ENCODE results near the gene BCL6. TPM values are rescaled to one million over a fixed set of nuclear protein-coding genes. Genes with fewer than 3 reads are reported as not detected.
A peak's percentile ranks its signal among the peaks of the same experiment; 100 is the strongest.

The BCL6 gene
- total RNA-seq, 1 donor = 19.7 TPM

DNA sequence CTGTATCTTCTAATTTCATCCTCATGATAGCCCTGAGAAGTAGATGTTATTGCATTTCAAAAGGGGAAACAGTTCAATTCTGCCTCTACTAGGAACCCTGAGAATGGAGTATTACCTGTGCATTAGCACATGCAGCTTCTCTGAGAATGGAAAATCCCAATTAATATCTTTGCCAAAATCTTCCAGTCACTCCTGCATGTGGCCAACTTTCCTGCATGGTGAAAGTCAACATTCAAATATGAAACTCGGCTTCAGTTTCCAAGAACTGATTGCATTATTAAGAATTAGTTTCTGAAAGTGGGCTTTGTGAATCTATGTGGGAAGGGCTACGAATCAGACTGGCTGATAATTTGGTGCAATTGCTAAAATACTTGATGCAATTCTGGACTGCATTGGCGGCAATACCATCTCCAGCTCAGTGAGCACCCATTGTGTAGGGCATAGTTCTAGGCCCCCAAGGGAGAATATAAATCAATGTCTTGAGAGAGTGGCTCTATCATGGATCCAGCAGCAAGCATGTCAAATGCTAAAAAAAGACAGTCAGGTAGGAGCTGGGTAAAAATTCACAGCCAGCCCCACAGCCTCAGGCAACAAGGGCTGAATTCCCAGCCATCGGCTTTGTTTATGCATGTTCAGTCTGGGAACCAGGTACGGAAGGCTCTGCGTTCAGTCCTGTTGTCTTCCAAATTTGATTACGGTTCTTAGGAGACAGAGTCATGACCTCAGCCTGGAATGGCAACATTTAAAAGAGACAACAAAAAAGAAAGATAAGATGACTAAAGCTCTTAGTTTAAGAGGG is 18.8 kb upstream of the BCL6 start:
- DNase-seq (ENCODE audit: low read depth in 2 of 3, low spot score in 2 of 3) = no peak

DNA sequence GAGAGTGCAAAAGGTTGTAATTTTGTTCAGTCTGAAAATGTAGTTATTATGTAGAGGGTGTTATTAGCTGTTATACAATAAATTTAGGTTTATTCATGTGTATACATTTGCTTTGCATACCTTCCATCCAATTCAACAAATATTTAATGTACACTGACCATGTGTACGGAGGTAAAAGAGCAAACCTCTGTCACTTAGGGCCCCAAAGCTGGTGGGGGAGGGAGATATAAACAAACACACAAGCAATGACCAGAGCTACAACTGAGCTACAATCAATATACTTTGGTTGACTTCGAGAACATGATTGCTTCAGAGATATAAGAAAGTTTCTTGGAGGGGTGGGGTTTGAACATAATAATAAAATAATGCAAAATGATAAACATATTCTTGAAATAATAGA is 17.5 kb upstream of the BCL6 start:
- no peak for DNase-seq (ENCODE audit: low read depth in 2 of 3, low spot score in 2 of 3)

DNA sequence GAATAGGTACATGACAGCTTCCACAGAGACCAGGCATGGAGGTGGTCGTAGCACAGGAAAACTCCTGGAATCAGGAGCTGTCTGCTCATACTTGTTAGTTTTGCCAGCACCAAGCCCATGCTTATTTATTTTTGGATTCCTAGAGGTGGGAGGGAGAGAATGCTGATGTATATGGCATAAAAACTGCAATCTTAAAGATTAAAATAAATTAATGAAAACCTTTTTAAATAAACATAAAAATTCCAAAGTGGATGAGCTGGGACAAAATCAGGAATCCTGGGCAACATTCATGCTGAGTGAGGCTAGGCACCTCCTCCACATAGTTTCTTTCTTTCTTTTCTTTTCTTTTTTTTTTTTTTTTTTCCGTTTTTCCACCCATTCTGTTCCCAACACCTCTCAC is 14.3 kb upstream of the BCL6 start:
- DNase-seq (ENCODE audit: low read depth in 2 of 3, low spot score in 2 of 3) = no peak

DNA sequence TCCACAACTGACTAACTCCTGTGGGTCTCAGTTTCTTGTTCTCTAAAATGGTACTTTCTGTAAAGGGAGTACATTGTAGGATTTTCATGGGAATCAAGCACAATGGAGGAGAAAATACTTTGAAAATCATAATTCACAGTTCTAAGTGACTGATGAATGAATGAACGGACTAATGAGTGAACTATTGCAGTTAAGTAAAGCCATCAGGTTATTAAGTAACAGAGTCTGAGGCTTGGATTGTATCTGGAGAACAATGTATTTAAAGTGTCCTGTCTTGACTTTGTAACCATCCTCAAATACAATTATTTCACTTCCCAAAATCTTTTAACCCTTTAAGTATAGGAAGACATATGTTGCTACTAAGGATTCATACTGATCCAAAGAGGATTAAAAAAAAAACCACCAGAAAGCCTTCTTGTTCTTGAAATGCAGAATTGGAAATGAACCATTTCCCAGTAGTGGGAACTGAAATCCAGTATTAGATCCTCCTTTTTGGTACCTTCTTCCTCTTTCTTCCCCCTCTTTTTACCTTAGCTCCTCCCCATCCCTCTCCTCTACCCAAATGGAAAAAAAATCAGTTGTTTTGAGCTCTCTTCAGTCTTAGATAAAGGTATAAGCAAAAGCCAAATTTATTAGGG is 13.2 kb upstream of the BCL6 start:
- DNase-seq (ENCODE audit: low read depth in 2 of 3, low spot score in 2 of 3) = no peak

DNA sequence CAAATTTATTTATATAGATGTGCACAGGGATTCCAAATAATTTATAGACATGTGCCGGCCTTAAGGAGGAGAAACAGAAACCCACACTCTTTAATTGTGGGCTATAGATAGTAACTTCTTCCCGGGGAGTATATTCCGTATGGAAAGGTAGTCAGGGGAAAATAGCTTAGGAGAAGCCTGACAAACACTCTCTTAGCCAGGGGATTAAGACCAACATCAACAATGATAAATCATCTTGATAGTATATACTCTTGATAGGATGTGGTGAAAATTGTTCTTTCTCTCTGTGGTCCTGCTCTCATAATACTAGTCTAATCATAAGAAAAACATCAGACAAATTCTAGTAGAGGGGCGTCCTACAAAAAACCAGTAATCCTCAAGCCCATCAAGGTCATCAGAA is 8.2 kb upstream of the BCL6 start:
- DNase-seq (ENCODE audit: low read depth in 2 of 3, low spot score in 2 of 3) = no peak

DNA sequence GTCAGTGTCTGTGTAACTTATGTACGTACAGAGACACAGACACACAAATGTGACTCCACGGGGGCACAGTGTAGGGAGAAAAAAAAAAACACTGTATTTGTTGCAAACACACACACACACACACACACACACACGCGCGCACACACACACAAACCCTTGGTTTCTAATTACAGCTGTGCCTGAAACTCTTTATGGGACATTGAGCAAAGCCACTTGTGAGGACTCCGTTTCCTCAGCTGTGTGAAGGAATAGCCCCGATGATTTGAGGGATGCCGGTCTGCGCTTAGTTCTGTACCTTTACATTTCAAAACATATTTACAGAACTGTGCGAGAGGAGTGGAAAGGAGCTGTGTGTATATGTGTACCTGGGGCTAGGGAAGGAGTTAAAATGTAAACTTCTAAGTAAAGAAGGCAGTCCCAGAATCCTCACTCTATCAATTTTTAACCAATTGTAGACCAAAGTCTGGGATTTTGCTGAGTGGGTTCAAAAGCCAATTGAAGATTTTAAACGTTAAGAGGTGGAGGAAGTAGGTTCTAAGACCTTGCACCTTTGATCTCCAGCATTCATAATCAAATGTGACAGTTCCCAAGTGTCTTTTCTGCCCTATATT is 5.3 kb upstream of the BCL6 start:
- no peak for DNase-seq (ENCODE audit: low read depth in 2 of 3, low spot score in 2 of 3)

DNA sequence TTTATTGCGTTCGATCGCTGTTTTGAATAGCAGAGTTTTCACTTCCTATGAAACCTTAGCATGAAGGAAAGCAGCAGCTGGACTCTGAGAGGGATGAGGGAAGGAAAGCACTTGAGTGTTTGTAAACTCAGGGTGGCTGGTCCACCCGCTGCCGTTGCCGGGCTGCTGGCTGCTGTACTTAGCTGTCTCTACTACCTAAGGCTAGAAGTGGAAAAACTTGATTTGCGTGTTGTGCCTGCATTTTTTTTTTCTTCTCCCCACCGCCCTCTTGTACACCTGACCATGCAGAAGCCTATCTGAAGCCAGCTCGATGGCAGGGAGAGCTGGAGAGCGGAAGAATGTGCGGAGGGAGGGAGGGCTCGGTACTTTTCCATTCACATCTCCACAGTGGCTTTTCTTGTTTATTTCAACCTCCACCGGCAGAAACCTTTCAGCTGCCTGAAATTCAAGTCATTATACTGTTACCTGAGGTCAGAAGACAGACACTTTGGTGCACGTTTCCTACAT is 4.8 kb upstream of the BCL6 start:
- no peak for DNase-seq (ENCODE audit: low read depth in 2 of 3, low spot score in 2 of 3)

DNA sequence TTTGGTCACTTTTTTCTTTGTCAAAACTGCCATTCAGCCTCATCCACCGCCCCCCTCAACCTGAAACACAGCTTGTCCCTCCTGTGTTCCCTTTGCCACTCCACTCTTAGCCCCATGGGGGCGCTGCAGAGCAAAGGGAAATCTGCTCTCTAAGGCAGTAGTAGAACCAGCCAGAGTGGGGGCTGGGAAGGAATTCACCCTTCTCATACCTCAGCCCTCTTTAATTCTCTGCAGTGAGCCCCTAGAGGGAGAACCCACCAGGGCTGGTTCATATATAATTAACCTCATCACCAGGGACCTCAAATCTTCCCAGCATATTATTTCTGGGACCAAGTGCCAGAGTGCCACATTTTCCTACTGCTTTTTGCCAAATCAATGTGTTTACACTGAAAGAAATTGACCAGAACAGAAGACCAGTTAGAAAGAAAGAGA is 2.8 kb upstream of the BCL6 start:
- peak; percentile 70 to 97 (median 88) for DNase-seq (ENCODE audit: low read depth in 2 of 3, low spot score in 2 of 3)

DNA sequence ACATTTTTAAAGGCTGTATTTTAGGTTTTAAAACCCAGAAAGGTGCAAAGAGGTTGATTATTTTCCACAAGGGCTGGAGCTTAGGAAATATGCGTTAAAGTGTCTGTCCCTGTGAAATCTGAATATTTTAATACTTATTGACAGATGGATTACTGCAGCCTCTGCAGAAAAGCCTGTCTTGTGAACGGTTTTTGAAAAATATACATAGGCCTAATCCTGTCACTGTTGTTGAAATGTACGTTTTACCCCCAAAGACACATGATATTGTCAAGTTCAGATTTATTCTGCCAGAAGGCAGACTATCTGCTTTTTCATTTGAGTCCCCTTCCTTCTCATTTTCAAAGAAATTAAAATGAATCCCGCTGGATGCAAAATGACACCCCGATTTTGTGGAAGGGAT is 2.2 kb upstream of the BCL6 start:
- DNase-seq (ENCODE audit: low read depth in 2 of 3, low spot score in 2 of 3) = no peak

DNA sequence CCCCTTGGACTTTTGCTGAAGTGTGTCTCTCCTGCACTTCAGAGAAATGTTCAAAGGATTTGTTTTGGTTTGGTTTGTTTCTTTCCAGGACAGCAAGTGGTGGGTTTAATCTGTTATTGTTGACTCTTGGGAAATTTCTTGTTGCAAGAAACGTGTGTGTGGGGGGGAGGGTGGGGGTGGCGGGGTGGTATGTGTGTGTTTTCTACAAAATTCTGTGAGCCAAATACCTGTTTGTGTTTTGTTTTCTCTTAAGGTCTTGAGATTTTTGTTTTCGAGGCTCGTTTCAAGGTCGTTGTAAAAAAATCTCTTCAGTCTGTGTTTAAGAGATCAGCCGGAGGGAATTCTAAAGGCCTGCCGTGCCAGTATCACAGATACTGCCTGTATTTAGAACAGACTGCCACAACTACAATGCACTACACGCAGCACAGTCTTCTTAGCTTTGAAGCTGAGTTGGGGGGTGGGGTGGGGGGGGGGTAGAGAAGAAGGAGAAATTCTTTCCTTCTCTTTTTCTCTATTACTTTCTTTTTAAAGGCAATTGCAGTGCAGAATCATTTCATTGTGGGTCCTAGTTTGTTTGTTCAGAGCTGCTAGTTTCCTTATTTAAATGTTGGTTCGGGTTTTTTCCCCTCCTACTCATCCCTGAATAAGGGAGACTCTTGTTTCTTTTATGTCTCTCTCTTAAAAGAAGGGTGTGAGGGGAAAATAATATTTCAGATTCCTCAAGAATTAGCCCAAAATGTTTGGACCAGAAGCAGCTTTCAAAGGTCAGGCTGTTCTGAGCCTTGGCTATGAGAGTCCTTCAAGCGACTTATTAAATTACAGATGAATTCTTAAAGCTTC is 1.4 kb upstream of the BCL6 start:
- DNase-seq (ENCODE audit: low read depth in 2 of 3, low spot score in 2 of 3) = no peak

DNA sequence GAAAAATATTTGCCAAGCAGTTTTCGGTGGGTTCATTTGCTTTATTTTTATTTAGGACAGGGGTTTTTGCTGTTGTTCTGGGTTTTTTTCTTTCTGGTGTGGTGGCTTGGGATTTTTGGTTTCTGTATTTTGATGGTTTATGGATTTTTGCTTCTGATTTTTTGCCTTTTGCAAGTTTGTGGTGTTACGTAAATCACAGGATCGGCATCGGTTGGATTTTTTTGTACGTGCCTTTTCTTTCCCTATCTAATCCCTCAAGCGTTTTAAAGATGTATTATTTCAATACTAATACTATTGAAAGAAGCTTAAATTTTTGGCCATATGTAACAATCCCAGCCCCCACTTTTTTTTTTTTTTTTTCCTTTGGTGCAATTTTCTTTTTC is 782 bp upstream of the BCL6 start:
- DNase-seq (ENCODE audit: low read depth in 2 of 3, low spot score in 2 of 3) = no peak

DNA sequence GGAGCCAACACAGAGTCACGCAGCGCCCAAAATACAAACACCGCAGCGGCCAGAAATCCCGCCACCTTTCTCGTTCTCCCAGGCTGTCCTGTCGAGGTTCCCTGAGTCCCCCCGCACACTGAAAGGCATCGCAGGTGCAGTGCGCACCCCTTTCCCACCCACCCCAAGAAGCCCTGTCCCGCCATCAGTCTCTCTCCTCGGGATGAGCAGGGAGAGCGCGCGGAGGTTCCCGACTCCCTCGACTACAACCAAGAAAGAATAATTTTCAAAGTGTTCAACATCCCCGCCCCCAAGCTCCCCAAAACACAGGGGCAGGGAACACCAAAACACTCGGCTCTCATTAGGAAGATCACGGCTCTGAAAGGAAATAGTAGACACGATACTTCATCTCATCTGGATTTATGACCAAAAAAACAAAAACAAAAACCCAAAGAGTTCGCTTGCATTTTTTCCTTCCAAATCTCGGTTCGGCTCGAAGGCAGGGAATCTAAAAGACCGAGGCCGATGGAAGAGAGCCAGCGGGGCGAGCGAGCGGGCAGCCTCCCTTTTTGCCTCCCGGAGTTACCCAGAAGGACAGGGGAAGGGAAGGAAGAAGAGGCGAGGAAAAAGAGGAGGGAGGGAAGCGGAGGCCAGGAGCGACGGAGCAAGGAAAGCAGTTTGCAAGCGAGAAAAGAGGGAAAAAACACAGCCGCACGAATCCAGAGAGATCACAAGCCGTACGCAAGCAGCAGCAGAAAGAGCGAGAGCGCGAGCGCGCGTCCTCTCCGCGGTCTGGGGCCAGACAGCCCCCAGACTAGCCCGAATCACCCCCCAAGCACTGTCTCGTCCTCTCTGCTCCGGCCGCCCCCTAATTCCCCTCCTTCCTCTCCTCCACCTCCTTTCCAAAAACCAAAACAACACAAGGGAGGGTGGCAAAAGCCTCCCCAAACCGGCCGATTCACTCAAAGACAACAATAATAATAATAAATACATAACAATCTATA is 808 bp downstream of the BCL6 start:
- DNase-seq (ENCODE audit: low read depth in 2 of 3, low spot score in 2 of 3) = peak in 2 of 3 donors; percentile 39 to 52

DNA sequence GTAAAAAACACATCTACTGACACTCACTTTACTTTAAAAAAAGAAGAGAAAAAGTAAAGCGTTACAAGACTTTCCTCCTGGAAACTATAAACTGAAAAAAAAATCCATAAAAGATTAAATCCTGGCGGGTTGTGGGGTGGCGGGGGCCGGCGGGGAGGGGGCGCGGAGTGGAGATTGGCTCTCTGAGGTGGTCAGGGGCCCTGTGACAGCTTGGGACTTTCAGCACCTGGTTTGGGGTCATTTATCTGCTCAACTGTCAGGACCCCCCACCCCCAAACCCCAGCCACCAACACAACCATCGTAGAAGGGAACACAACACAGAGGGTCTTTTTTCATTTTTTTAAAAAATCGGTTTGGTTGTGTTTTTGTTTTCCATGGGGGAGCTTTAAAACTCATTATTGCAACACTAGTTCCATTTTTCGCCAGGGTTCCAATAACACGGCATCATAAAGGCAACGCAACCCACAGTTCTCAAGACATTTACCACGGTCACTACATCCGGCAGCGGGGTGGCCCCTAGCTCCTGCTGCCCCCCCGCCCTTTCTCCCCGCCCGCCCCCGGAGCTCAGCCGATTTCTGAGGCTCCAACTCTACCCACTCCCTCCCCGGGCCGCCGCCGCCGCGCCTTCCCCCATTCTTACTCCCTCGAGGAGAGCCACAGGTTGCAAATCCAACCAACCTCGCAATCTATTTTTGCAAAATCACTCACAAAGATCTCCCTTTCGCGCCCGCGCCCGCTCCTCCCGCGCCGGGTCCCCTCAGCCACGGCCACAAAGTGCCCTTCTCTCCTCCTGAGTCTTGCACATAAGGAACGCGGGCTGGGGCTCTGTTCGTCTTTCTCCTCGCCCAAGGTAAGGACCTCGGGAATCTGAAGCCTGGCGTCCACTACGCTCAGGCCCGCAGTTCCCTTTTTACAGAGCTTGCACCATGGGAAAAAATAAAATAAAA is 1.8 kb downstream of the BCL6 start:
- peak in 1 of 3 donors; percentile 38 for DNase-seq (ENCODE audit: low read depth in 2 of 3, low spot score in 2 of 3)

DNA sequence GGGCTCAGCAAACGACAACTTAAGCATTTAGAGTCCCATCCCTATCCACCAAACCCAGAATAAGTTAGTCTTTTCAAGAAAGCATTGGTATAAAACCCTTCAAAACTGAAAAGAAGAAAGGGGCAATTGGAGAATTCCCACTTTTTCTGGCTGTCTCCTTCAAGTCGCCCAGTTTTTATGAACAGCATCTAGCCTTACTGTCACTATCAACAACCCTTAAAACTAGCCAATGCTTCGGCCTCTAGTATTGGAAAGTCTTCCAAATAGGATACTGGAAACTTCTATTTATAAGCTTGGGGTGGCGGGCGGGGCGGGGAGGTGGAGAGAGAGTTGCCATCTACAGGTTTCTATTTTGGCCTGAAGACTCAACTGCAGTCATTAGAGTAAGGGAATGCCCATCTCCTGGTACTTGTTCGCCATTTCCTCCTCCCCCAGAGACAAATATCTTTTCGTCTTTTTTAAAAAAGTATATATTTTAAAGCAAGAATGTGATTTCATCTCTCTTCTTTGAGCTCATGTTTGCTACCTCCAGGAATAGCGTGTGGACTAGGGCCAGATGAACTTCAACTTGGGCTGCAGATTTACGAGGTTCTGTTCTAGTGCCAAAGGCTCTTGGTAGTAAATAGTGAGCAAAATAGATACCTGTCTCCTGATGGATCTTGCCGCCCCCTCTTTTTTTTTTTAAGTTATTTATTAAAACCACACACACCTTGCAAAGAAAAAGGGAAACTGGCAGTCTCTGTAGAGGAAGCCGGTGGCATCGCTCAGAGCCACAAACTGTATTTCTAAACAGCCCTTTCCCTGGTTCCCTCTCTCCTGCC is 2.7 kb downstream of the BCL6 start:
- DNase-seq (ENCODE audit: low read depth in 2 of 3, low spot score in 2 of 3) = peak in 1 of 3 donors; percentile 75

DNA sequence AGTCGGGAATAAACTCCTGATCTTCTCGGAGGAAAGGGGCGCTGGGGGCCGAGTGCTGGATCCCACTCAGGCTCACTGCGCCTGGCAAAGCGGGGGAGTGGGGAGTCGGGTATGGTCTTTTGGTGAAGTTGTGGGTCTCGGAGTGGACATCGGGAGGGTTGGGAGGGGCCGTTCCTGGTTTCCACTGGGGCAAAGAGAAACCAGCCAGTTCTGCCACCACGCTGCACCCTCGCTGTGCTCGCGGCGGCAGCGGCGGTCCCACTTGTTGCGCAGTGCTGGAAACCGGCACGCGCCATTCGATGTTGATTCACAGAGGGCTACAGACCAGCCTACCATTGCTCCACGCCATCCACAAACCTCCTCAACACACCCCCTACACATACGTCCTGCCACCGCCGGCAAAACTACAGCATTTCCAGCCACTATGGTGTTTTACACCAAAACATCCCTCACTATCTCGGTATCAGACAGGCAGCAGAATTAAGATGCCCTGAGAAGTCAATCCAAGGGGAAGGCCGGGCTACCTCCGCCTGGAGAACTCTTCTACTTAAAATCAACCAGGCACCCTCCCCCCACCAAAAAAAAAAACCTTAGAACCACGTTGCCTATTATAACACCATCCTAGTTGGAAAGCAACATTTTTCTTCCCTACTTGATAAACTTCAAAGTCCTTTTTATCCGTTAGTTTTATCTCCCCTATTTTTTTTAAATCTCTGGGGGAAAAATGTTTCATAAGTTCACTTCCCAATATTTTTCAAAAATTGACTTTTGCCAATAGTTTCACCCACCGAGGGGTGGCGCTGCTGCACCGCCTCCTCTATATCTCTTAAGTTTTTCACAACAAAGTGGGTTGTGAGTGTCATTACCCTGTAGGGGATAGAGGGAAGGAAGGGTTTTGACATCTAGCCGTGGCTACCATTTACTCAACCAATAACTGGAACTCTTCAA is 3.6 kb downstream of the BCL6 start:
- peak in 2 of 3 donors; percentile 50 to 85 for DNase-seq (ENCODE audit: low read depth in 2 of 3, low spot score in 2 of 3)

All from hematopoietic multipotent progenitor cell (in vitro differentiated cells).